HG03280 (cell line): Measurements from ENCODE around the gene CACNA2D4.
"Not testable (repeated sequence)": the region's sequence is repeated elsewhere in the genome, so short reads cannot be mapped to it uniquely, and the experiment has no call there.

ENCODE experiments used
- ATAC-seq: cut with Tn5 transposase; IDR thresholded peaks from one replicate; pipeline ENCODE4 v1.9.1; 2021; ENCODE audit warnings: mild to moderate bottlenecking, moderate library complexity; ENCODE audit not compliant: unreplicated experiment

CACNA2D4 gene

DNA sequence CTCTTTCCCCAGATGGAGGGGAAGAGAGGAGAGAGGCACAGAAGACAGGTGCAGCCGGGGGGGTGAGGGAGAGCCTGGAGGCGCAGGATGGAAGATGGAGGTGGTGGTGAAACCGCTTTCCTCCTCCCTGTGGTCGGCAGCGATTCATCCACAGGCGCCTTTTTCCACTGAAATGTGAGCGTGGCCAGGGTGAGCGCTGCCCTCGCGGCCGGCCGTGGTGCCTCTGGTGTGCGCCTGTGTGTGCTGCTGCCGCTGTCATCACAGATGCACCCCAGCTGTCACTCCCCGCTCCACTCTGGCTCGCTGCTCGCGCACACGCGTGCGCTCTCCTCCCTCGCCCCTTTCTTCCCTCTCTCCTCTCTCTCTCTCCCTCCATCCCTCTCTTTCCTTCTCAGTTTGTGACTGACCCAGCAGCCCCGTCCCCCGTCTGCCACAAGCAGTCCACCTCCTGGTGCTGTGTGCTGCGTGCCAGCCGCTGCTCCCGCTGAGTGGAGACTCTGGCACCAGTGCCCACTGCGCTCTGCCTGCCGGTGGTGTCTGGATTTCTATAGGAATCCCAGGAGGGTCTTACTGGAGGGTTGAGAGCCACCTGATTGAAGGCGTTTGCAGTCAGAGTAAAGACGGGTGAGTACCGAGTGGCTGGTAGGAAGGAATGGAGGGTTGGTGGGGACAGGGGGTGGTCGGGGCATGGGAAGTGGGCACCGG lies 98.1 kb downstream of the CACNA2D4 start, which contains the start of gene LRTM2:
Gene LRTM2 (plus strand): TSS at position 375 of the 705 bp plus-strand sequence. CDS start 7,584 bp downstream, outside the sequence.
- no peak for ATAC-seq

DNA sequence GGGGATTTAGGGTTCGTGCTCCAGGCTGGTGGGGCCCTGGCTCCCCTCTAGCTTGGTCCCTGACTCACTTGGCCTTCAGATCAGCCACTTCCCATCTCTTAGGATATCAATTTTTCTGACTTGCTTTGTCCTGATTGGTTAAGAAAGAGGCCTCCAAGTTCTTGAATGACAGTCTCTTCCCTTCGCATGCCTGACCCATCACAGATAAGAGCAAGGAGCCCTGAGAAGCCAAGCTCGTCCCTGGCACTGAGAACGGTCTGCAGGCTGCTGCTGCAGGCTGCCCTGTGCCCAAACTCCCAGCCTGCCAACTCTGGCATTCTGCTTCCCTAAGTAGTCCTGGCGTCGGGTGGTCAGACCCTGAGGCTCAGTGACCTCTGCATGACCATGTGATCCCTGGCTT lies 98.9 kb downstream of the CACNA2D4 start:
- ATAC-seq = no peak

DNA sequence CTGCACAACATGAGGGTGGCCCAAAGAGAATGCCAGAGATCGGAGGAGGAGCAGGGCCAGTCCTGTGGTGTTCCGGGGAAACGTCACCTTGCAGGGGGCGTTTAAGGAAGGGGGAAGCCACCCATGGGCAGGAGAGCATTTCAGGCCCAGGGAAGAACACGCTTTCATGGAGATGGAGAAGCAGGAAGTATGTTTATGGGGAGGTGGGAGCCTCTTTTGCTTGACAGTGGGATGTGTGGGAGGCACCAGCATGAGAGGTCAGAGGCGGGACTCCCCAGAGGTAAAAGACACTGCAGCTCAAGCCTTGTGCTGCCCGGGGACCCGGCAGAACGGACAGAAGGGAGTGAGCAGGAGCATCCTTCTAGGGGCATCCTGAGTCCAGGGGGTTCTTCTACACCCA lies 99.4 kb downstream of the CACNA2D4 start:
- ATAC-seq = no peak

DNA sequence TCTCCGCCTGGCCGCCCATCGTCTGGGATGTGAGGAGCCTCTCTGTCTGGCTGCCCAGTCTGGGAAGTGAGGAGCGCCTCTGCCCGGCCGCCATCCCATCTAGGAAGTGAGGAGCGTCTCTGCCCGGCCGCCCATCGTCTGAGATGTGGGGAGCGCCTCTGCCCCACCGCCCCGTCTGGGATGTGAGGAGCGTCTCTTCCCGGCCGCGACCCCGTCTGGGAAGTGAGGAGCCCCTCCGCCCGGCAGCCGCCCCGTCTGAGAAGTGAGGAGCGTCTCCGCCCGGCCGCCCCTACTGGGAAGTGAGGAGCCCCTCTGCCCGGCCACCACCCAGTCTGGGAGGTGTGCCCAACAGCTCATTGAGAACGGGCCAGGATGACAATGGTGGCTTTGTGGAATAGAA lies 100.5 kb downstream of the CACNA2D4 start:
- ATAC-seq = not testable (repeated sequence)

DNA sequence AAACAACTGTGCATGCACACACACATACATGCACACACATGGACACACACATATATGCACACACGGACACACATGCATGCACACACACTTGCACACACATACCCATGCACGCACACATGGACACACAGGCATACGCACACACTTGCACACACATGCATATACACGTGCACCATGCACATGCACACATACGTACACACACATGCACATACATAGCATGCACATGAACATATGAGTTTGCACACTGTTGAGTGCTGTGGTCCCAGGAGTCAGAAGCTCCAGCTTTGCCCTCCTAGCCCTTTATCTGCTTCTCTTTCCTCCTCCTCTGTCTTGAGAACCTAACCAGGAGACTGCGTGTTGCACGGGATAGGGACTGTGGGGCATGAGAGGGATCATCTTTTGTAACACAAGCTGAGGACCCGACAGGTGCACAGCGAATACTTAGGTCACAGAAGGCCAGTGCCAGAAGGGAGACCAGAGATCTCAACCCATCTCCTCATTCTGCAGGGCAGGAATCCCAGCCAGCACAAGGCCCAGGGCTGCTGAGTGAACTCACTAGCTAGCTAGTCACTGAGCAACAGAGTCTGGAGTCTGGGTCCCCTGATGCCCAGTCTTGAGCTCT lies 101.6 kb downstream of the CACNA2D4 start:
- ATAC-seq = no peak

DNA sequence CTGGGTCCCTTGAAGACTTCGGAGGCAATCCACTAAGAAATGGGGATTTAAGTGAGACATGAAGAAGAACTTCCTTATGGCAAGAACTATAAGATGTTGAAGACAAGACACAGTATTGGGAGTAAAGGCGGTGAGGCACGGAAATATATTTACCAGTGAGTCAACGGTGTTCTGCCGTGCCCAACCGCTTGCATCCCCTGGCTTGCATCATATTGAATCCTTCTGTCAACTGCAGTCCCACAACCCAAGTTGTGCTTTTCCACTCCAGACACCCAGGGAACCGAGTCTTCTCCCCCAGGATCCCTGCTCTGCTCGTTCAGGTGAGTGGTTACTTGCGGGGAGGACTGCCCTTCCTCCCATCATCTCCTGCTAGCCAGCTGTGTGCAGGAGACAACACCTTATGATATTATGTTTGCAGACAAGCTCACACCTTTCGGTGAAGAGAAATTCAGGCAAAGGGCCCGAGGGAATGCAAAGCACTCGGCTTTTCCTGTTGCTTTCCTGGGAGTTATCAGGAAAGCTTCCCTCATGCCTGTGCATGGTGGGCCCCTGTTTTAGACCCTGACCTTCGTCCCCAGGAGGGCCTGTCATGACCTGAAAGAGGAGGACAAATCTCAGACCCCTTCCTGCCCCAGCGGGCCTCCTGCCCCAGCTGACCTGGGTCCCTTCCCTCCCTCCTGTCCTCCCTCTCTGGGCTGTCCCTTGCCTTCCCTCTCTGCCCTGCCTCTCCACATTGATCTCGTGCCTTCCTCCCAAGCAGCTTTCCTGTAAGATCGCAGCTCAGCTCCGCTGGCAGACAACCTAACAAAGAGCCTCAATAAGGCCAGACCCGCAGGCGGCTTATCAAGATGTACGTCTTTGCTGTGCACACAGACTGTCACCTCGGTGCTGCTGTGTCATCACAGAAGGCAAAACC lies 102.4 kb downstream of the CACNA2D4 start:
- no peak for ATAC-seq

DNA sequence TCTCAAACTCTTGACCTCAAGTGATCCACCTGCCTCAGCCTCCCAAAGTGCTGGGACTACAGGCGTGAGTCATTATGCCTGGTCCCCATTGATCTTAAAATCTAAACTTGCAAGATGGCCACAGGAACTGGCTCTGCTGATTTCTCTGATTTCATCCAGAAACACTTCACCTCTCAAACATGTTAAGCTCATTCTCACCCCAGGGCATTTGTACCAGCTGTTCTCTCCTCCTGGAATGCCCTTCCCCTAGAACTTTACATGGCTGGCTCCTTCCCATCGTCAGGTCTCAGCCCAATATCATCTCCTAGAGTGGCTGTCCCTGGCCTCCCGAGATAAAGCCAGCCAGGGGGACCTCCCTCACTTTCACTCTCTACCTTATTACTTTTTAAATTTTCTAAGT lies 103.3 kb downstream of the CACNA2D4 start:
- no peak for ATAC-seq

DNA sequence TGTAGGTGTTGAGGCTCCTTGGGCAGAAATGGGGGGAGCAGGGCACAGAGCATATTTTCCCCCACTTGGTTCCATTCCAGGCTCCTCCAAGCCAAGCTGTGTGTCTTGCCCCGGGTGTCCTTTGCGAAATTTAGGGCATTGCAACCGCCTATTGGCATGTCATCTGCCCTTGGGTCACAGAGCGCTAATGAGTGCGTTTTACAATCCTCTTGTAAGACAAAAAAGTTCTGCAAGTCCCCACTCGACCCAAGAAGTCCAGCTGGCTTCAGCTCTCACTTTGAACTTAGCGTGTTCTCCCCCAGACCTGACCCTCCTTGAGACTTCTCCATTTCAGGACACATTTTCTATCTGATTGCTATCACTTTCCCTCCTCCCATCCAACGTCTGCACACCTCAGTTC lies 104.2 kb downstream of the CACNA2D4 start:
- ATAC-seq = no peak

DNA sequence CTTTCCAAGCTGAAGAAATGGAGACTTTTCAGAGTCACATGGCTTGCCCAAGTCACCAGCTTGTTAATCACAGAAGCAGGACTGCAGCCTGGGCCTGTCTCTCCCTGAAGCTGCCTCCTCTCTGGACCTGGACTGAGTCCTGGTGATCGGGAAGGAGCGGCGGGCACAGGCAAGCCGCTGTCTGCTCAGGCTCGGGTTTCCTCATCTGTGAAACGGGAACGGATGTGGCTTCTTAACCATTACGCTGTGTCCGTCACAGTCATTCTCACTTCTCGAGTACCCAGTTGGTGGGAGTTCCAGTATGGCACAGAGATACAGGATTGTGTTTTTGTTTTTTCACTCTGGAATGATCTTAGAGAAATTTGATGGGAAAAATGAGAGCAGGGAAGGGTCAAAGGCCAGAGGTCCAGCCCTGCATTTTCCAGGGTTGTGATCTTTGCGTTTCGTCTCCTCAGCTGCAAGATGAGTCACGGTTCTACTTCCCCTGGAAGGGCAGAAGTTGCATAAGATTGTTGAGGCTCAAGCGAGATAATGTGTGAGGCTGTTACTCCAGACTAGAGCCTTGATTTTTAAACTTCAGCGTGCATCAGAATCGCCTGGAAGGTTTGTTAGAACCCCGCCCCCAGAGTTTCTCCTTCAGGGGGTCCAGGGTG lies 105.7 kb downstream of the CACNA2D4 start:
- peak; percentile 64 for ATAC-seq

DNA sequence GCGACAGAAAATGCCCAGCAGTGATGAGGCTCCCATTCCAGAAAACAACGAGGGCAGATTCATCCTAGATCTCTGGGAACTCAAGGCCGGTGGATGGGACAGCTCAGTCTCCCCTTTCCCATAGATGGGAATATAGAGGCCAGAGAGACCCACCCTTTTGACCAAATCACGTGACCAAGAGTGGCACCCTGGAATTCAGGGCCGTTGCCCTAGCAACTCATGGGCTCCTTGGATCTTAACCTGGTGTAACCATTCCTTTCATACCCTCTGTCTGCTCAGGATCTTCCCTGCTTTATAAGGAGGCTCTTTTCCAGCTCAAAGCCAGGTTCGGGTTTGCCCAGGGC lies 106.5 kb downstream of the CACNA2D4 start:
- no peak for ATAC-seq

DNA sequence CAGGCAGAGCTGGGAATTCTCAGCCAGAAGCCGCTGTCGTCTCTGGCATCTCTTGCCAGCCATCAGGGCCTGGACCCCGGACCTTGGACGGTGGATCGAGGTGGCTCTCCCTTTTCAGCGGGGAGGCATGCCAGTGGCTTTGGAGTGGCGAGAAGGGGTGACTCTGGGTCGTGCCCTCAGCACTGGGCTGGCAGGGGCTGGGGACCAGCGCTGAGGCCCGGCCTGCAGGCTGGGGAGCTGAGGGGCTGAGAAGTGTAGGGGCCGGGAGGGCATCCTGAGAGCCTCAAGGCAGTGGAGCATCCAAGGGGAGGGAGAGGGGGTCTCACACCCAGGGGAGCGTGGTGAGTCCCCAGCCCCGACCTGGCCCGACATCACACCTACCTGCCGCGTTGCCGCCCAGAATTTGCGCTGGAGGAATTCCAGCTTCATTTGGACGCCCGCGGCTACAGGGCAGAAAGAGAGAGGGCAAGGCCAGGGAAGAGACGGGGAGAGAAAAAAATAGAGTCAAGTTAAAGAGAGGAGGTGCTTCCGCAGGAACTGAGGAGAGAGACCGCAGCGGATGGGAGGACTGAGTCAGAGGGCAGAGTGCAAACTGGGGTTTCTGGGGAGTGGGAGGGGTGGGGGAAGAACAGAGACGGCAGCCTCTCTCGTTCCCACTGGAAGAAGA lies 107.0 kb downstream of the CACNA2D4 start:
- no peak for ATAC-seq

DNA sequence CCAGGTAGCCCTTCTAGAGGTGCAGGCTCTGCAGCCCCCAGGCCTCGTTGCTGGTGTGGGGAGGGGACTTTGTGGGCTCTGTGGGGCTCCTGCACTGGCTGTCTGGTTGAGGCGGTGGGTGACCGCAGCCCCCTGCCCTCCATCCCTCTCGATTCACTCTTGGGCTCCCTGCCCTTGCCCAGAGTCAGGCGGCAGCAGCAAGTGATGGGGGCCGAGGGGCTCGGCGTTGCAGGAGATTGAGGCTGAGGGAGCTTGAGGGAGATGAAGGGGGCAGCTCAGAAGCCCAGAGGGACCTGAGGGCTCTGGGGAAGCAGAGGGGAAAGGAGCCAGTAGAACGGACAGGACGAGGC lies 107.5 kb downstream of the CACNA2D4 start:
- ATAC-seq = no peak

DNA sequence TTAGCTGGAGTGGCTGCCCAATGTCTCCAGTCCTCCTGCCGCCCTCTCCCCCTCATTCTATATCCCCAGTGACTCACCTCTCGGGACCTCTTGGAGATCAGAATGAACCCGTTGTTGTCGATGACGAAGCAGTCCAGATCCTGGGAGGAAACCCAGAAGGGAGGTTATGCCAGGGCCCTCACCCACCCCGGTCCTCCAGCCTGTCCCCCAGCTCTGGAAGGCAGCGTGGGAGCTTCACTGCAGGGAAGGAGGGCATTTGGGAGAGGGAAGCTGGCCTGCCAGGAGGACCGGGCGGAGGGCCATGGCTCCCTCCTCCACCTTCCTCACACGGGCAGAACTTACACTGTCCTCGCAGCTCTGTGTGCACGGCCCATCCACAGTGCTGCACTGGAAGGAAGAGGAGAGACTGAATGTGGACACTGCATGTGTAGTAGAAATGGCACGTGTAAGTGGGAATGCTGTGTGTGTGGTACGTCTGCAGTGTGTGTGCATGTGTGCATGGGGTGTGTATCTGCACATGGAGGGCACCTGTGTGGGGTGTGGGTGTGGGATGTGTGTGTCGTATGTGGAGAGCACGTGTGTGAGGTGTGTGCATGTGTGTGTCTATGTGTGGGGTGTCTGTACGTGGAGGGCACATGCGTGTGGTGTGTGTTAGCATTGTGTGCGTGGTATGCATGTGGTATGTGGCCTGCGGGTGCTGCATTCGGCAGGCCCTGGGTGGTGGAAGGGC lies 108.1 kb downstream of the CACNA2D4 start:
- no peak for ATAC-seq

DNA sequence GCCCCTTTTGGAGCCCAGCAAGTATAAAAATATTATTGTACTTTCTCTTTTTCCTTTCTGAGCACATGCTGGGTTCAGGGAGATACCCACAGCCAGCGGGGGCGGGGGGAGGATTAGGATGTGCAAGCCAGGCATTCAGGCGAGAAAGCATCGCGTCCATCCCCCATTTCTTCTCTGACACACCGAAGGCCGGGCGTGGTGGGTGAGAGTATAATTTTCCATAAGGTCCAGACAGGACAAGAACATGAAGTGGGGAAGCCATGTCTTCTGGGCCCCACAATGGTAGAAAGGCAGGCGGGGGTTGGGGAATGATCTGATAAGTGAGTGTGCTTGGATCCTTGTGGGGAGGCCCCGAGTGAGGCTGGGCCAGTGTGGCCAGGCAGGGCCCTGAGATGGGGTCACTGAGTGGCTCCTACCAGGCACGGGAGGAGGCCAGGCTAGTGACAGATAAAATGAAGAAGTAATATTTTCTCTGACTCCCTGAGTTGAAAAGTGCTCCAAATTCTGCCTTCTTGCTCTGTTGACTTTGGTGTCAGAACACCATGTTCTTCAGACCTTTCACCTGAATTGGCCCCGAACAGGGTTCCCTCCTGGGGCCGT lies 108.8 kb downstream of the CACNA2D4 start:
- ATAC-seq = no peak

DNA sequence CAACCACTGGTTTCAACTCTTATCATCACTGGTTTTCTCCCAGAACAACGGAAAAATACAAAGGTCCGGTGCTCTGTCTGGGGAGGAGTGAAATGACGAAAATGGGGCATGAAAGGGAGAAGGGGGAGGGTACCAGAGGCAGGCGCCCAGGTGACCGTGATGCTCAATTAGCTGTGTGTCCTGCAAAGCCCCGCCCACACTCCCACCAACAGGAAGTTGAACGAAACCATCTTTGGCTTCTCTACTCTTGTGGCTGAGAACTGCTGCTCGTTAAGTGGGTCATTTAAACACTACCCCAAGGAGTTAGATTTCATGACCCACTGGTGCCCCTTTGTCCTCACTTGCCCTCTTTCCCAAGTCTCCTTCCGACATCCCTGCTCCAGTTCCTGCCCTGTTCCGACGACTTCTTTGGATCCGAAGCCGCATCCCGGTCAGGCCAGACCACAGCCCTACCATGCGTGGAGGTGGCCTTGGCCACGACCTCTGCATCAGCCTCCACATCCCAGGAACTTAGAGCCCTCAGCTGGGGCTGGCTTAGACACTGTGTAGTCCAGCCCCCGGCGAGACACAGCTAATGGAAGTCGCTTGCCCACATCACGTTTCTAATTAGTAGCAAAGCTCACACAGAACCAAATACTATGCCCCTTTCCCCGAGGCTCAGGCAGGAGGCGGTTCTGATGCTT lies 109.5 kb downstream of the CACNA2D4 start:
- ATAC-seq = no peak

DNA sequence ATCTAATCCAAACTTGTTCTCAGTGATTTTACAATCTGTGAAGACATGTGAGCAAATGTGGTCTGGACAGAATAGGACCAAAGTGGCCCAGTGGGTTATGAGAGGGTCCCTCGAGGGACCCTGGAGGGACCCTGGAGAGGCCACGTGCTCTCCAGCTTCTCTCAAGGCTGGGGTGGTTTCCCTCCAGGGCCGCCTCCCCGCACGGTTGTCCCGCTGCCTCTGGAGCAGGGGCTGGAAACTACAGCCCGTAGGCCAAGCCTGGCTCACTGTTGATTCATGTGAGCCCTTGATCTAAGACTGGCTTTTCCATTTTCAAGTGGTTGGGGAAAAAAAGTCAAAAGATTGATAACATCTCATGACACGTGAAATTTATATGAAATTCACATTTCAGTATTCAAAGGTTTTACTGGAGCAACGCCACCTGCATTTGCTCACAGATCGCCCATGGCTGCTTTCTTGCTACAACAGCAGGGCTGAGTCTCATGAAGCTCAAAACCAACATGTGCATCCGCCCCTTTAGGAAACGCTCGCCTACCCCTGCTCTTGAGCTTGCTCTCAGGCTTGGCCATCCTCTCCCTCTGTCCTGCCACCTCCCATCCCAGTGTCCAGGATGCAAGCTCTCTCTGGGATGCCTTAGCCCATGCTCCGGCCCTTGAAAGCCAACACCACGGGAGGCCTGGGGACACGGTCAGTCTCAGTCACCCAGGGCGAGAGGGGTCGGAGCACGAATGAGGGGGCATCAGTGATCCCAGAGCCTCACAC lies 110.2 kb downstream of the CACNA2D4 start:
- ATAC-seq = no peak

DNA sequence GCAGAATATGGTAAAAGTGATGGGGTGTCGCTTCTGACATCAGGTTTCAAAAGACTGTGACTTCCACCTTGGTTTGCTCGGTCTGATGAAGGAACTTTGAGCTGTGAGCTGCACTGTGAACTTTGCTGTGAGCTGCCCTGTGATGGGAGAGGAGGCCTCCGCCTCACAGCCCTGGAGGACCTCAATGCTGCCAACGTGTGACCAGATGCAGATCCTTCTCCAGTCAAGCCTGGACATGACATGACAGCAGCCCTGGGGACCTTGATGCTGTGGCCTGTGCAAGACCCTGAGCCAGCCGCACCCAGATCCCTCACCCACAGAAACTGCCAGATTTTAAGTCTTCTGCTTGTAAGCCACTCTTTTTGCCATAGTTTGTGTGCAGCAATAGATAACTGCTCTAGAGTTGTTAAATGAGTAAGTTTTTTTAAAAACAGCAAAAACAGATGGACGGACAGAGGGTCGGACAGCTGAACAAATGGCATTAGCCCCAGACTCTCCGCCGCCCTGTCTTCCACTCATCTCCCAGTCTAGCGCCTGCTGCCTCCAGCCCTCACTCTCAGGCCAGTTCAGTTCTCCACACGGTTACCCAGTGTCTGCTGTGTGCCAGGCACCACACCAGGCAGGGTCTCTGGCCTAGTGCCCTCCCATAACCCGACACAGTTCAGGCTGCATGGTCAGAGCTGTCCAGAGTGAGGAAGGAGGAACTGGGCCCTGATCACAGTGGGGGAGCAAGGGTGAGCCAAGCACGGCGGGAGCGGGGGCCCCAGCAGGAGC lies 111.2 kb downstream of the CACNA2D4 start:
- ATAC-seq = no peak
